CMK (cell line): ENCODE results near the gene CT47B1.
"Not testable (repeated sequence)": the region's sequence is repeated elsewhere in the genome, so short reads cannot be mapped to it uniquely, and the experiment has no call there.

Experiments
- DNase-seq: peaks from one replicate; pipeline ENCODE4 v3.0.0-alpha.2; 2010; ENCODE audit warnings: low read depth

CT47B1 gene

DNA sequence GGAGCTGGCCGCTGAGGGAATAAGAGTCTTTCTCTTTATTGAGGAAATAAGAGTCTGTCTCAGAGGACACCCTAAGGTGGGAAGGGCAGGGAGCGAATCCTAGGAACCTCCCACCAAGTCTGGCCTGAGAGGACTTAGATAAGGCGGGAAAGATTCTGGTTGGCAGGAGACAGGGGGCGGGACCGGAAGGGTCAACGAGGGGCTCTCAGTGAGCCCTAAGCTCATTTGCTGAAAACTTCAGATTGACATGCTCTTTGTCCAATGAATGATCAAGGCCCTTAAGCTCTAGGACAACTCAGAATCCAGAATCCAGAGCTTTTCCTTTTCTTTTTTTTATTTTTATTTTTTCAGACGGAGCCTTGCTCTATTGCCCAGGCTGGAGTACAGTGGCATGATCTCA, at the start of gene CT47B1:
TSS of gene CT47B1 (minus strand) at position 101 of the 400 bp plus-strand sequence. CDS start 196 bp downstream, outside the sequence.
- not testable (repeated sequence) for DNase-seq

DNA sequence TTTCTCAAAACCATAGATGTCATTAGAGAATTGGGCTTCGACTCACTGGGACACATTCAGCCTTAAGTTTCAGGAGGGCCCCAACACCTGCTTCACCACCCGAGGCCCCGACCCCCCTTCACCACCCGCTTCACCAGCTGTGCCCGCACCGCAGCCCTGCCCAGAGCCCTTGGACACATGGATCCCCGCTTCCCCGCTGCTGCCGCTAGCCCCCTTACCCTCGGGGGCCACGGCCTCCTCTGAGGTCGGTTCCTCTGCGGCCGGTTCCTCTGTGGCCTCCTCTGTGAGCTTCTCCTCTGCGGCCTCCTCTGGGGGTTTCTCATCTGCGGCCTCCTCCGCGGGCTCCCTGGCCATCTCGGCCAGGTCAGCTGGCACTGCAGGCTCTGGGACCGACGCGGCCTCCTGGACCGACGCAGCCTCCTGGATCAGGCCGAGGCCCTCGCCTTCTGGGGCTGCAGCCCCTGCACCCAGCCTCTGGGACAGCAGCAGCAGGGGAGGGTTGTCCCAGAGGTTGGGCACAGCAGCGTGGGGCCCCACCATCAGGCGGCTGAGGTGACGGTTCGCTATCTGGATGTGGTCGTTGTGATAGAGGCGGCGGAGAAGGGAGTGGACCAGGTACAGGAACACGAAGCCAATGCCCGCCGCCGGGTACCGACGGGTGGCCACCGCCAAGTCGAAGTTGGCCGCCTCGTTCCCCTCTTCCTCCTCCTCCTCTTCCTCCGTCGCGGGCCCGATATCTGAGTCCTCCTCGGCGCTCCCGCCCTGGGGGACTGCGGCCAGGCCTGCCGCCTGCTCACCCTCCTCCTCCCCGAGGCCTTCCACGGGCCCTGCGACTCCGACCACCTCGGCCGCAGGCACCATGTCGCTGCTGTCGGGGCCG, 748 bp downstream of the CT47B1 start:
- no peak for DNase-seq

- no peak for DNase-seq
Observed at GRCh38 chrX:120857240-120857639, 18.4 kb downstream of the CT47B1 start.

- DNase-seq: no peak
Observed at GRCh38 chrX:120840827-120841226, 34.8 kb downstream of the CT47B1 start.

GRCh38 chrX:120839491-120839890, 36.2 kb downstream of the CT47B1 start:
- DNase-seq: no peak

- DNase-seq: not testable (repeated sequence)
Observed at GRCh38 chrX:120827213-120827612, 48.5 kb downstream of the CT47B1 start.

GRCh38 chrX:120825146-120825545, 50.5 kb downstream of the CT47B1 start:
- DNase-seq: no peak

DNA sequence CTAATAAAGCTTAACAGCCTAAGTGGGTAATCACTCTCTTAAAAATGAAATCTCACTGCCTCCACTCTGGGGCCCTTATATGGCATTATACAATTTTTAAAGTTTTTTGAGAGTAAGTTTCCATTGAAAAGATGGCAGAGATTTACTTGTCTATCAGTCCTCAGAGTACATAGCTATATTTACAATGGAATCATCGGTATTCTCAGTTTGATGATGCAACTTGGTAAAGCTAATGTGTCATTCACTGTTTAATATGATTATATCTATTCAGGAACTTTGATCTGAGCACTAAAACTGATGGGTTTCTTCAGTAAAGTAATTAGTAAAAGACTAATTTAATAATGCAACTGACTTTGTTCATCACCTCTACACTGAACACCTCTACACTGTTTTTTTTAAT, 51.6 kb downstream of the CT47B1 start:
- DNase-seq: no peak

DNA sequence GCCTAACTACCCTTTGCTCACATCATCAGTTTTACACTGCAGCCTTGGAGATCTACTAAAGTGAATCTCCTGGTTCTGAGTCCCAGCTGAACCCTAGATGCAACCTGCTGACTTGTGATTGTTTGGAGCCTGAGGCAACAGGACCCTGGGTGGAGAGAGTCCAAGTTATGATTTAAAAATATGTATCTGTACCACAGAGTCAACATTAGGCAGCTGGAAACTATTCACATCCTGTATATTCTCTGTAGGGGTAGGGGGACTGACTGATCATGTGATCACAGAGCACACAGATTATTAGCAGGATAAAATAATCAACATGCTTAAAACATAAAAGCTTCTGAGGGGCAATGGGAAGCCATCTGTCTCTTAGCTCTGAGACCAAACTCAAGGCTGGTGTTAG, 52.1 kb downstream of the CT47B1 start:
- DNase-seq: no peak
